NCI-H524 (cell line): Measurements from ENCODE around the gene DTX3.
"Not testable (repeated sequence)": the region's sequence is repeated elsewhere in the genome, so short reads cannot be mapped to it uniquely, and the experiment has no call there.

Experiments
- DNase-seq, 2 experiments: peaks; one replicate each; lab custom pipeline; 2025; lab: John Stamatoyannopoulos, UW

Gene DTX3

DNA sequence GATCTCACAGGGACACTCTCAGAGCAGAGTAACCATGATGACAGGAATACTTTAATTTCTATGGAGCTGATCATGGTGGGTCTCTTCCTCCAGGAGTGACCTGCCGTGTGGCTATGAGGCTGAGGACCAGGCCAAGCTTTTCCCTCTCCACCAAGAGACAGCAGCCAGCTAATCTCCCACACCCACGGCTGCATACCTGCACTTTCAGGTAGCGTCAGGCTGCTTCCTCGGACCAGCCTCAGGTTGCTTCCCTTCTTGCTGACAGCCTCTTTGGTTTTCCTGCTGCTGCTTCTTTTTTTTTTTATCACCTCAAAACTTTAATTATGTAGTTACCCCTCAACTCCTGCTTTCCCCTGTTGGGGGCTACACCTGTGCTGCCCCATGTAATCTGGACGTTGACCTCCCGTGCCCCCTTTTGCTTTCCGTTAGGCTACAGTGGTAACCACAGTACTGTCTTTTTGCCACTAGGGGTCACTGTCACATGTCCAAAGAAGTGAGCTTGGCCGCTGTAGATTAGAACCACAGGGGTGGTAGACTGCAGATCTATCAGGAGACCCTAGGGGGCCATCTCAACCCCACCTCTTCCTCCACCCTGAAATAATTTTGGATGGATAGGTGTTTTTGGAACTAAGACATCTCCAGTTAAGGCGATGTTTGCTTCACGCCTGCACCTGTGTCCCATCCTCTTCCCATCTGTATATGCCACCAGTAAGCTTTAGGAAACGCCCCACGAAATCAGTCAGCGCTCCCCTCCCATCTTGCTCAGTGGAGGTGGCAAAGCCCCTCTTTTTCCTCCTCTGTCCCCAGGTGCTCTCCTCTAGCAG is 21.4 kb upstream of the DTX3 start:
- peak; percentile 30 to 89 for DNase-seq

DNA sequence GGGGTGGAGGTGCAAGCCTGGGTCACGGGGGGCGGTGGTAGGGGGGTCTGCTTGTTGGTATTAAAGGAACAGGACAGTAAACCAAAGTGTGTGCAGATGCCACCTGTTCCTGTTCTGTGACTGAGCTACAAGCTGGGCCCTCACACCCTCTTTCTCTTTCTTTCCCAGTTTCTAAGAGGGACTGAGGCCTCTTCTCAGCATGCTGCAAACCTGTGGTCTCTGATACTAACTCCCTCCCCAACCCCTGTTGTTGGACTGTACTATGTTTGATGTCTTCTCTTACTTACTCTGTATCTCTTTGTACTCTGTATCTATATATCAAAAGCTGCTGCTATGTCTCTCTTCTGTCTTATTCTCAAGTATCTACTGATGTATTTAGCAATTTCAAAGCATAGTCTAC is 20.6 kb upstream of the DTX3 start:
- no peak for DNase-seq

DNA sequence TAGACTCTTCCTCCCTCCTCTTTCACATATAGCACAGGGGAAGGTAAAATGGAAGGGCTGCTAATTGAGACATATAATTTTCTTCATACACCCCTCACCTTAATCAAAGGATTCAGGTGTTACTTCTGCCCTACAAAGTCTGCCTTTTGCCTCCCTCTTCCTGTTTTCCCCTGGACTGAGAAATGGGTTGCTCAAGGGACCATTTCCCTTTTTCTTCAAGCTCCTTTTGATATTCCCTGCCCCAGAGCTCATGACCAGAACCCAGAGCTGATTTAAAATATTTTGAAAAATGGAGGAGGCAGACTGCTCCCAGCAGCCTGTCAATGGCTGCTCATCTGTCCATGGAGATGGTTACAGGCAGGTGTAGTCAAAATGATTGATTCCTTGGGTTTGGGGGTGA is 19.9 kb upstream of the DTX3 start:
- no peak for DNase-seq

DNA sequence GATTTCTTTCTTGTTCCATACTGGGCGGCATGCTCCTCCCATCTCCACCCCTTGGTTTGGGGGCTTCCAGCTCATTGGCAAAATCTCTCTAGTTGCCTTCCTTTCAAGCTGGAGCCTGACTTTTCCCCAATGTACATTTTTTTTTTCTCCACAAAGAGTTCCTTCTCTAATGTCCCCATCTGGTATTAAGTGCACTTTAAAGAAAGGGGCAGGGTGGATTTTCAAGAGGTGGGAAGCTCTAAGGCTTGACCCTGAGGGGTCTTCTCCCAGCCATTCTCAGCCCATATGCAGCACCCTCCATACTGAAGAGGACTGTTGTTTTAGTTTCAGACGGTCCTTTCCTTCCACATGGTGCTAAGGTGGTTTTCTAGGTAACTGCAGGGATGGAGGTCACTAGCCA is 19.5 kb upstream of the DTX3 start:
- DNase-seq: no peak

DNA sequence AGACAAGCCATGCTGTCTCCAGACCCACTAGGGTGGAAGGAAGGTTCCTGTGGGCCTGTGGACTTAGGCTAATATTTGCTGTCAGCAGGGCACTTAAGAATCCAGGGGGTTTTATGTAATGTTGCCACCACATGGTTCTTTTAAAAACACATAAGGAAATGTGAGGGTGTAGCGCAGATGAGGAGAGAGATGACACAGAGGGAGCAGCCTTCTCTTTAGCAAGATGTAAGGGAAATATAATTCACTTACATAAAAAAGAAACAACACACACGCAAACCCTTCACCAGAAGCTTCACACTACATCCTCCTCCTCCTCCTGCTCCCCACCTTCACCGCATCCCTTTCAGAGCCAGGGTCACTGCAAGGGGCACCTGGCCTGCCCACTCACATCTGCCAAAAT is 18.5 kb upstream of the DTX3 start:
- no peak for DNase-seq

DNA sequence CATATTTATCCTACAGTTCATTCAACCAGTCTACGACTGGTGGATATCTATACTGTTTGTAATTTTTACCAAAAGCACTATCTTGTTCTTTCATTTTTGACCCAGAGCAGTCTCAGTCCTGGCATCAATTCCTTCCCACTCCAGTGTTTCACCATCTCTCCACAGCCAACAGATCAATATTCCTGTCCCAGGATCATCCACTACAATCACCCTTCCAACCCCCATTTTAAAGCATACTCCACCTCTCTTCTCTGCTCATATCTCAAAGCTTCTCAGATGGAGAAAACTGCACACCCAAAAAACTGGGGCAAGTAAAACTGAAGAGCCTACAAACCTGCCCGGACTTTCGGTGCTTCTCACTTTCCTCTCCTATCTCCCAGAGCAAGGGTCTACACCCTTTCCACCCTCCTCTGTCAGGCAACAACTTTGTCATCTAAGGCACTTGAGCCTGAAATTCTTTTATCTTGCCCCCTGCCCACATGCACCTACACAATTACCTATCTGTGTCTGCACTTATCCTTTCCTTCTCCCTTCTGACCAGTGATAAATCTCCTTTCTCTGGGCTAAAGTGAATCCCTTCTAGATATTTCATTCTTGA is 17.7 kb upstream of the DTX3 start:
- no peak for DNase-seq

DNA sequence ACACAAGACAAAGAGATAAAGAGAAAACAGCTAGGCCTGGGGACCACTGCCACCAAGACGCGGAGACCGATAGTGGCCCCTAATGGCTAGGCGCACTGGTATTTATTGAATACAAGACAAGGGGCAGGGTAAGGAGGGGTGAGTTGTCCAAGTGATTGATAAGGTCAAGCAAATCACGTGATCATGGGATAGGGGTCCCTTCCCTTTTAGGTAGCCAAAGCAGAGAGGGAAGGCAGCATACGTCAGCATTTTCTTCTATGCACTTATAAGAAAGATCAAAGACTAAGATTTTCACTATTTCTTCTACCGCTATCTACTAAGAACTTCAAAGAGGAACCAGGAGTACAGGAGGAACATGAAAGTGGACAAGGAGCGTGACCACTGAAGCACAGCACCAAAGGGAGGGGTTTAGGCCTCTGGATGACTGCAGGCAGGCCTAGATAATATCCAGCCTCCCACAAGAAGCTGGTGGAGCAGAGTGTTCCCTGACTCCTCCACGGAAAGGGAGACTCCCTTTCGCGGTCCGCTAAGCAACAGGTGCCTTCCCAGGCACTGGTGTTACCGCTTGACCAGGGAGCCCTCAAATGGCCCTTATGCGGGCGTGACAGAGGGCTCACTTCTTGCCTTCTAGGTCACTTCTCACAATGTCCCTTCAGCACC is 15.5 kb upstream of the DTX3 start:
- not testable (repeated sequence) for DNase-seq

DNA sequence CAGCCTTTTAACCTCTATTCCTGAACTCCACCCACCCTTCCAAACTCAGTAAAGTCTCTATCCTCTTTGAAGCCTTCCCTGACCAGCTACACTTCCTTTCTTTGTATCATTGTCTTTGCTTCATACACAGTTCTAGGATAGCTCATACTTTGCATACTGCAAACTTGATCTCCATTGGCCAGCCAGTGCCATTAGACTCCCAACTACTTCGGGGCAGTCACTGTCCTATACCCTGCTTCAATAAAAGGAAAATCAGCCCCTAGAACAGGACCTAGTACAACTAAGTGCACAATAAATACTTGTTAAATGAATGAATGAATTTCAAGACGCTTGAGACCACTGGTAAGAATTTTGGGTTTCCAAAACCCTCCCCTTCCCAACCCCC is 14.2 kb upstream of the DTX3 start:
- no peak for DNase-seq

DNA sequence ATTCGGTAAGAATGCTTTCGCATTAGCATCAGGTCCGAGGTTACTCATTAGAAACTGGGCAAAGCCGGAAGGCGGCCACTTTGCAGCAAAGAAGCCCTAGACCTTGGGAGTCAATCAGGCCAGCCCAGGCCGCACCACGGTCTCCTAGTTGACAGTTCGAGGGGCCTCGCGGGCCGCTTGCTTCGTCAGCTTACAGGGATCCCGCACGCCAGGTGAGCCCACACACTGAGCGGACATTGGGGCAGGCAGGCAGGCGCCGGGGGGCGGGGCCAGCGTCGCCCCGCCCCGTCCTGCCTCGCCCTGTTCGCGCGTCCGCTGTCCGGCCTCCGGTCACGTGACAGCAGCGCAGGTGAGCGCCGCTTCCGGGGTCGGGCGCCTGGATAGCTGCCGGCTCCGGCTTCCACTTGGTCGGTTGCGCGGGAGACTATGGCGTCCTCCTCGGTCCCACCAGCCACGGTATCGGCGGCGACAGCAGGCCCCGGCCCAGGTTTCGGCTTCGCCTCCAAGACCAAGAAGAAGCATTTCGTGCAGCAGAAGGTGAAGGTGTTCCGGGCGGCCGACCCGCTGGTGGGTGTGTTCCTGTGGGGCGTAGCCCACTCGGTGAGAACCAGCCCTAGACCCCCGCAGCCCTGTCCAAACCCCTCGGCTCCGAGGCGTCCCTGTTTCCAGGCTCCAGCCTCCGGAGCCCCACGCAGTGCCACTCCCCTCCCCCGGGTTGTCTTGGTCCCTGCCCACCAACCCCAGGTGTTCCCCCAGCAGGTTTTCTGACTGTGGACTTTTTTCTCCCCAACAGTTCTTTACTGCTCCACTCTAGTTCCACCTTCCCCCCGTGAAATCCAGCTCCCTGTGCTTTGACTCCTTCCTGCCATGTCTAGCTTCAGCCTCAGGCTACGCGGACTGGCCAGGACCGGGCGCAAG is 13.5 kb upstream of the DTX3 start, which contains the start of gene PIP4K2C:
Gene PIP4K2C, plus strand, starts transcription at position 329 of the 918 bp plus-strand sequence. Its CDS starts 98 bp downstream, at position 427.
- DNase-seq: peak; percentile 23 to 64

DNA sequence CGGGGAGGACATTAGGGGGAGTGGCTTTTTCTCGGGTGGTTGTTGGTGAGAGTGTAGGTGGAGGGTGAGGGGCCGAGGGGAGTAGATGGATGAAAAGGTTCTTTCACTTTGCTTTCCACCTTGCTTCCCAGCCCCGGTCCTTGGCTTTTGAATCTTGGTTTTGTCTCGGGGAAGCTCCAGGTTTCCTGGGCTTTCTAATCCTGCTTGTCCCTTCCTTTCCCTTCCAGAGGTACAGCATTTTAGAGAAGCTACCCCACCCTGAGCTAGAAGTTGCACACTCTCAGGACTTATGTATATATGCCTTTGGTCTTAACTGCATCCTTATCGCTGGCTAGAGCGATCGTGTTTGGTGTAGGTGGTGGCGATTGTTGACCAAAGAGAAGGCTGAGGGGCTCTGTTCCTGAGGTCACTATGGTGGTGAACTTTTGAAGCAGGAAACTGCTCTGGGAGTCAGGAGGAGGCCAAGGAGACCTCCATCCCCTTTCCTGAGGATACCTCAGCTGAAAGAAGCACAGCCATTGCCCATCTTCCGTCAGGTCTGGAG is 12.8 kb upstream of the DTX3 start:
- DNase-seq: no peak

DNA sequence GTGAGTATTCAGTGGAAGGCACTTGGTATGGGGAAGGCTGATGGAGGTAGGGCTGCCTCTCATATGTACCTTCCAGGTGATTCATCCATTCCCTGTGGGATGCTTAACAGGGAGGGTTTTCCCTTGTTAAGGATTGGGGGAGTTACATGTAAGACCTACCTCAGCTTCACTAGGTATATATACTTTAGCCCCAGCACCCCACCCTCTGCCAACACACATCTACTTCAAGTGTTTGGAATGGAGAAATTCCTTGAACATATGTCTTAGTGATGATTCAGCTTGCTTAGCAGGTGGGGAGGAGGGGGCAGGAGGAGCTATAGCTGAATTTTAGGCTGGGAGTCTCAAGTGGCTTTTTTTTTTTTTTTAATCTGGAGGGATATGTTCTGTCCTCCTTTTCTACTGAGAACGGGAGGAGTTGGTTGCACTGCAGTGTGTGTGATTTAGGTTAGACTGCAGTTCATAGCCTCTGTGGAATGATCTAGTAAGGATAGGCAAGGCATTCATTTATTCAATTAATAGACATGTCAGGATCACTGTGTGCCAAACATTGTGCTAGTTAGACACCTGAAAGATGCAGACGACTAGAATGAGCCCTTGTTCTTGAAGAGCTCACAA is 12.0 kb upstream of the DTX3 start:
- peak; percentile 76 to 88 for DNase-seq

DNA sequence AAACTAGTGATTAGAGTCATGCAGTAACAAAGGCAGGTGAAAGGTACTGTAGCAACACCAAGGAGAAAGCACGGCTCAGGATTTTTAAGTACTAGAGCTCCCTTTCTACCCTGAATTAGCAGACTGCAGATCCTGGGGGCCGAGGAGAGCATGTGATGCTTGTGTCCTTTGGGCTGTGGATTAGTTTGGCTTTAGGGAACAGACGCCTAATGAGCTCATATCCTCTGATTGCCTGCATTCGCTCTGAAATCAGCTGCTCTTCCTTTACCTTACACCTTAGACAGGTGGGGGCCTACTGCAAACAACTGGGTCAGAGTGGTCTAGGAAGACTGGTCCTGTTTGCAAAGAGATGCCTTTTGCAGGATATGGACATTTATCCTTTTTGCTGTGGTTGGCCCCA is 11.4 kb upstream of the DTX3 start:
- peak; percentile 21 to 78 for DNase-seq

DNA sequence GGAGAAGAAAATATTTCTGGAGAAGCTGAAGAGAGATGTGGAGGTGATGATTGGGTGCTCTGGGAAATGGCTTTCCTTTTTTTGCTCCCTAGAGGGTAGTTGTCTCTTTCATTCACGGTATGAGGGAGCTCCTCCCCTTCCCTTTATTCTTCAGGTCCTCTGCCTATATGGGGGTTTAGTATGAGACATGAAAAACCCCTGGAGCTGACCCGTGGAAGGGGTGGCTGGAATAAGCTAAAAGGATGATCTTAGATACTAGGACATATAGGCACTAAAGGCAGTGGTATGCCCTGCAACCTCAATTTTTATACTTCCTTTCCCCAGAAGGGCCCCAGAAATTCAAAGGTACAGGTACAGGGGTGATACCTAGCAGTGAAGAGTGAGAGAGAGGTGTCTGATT is 4.2 kb upstream of the DTX3 start:
- DNase-seq: no peak

DNA sequence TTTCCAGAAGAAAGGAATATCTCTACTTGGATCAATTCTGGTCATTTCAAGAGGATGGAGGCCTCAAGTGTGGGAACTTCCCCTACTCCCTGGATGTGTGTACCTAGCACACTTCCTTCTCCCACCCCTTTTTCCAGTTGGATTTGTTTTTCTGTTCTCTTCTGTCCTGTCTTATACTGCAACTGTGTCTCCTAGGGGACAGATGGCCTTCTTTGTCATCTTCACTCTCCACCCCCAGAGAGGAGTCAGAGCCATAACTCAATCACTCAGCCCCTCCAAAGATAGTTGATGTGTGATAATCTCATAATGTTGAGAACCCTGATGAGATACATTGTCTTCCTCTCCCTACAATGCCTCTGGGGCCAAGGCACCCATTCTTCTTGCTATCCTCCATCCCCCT is 2.1 kb upstream of the DTX3 start:
- no peak for DNase-seq

DNA sequence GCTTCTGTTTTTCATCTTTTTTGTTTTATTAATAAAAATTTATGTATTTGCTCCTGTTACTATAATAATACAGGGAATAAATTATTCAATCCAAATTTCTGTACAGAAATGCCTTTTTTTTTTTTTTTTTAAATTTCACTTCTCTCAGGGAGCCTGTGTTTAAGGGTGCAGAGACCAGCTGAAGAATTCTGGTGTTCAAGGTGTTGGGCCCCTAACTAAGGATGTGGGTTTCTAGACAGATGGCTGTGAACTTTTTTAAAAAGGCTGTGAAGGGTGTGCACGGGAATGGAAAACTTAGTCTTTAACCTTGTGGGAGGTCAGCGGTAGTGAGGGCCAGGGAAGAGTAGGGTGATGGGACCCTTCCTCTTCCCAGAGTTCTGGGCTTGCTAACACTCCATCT is 1.3 kb upstream of the DTX3 start:
- no peak for DNase-seq

DNA sequence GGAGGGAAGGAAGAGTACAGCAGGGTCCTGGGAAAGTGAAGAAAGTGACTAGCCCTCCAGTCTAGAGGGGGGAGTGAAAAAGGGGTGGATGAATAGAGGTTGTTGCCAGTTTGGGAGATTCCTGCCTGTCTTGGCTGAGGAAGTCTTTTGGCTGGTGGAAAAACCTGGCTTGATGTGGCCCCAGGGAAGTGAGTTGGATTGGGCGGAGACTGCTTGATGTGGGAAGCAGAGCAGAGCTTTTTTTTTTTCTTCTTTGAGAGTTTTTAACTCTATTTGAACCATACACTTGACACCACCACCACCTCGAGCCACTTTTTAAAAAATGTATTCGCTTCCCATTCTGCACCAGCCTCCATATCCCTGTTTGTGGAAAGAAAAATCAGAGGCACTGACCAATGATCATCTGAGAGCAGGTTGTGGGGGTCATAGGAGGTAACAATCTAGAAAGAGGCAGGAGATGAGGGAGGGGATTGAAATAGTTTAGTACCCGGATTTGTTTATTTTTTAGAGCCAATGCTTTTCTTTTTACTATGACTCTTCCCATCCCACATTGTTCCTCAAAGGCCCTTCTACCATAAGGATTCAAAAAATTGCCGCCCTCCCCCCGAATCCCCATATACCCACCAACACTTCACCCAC is 690 bp upstream of the DTX3 start:
- no peak for DNase-seq

DNA sequence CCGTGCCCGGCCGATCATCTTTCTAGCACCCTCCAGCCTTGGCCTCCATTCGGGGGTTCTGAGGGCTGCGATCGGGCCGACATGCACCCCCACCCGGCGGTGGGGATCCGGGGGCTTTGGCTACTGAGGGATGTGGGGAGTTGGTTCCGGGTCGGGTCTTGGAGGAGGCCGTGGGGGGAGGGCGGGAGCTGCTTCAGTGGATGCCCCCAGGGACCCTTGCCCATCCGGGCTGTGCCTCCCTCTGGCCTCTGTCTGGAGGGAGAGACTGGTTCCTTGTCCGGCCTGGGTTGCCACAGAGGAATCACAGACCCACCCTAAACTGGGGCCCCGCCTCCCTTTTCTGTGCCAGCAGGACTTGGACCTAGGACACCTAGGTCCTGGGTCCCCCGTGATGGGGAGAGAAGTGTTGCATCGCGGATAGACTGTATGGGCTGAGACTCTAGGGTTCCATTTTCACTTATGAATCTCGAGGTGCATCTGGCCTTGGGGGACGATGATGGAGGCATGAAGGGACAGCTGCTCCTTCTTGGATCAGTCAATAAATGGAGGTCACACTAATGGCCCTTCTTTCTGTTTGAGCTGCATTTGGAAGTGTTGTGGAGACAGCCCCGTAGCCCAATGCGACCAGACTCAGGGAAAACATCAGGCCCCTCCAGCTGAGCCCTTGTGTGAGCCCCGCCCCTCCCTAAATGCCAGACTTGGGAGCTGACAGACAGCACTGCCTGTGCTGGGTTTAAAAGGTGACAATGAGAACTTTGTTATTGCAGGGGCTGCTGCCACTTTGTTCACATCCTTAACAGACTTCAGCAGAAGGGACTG is 577 bp downstream of the DTX3 start:
- DNase-seq: no peak

DNA sequence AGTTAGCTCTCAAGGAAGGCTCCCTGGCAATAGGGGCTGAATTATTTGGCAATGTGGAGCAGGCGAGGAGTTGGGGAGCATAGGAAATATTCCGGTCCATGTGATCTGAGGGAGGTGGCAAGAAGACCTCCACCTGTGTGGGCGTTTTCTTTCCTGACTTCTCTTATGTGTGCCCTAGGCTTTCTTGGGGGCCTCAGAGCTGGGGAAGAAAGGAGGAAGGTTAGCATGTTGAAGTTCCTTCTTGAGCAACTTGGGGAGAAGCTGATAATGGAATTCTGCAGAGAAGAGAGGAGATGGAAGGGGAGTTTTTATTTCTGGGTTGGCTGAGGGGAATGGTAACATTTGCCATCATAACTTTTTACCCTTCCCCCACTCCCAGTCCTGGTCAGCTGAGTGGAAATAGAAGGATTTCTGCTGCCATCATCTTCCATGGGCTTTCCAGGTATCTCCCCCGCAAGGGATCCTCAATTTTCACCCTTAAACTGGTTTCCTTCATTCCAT is 1.2 kb downstream of the DTX3 start:
- DNase-seq: no peak

DNA sequence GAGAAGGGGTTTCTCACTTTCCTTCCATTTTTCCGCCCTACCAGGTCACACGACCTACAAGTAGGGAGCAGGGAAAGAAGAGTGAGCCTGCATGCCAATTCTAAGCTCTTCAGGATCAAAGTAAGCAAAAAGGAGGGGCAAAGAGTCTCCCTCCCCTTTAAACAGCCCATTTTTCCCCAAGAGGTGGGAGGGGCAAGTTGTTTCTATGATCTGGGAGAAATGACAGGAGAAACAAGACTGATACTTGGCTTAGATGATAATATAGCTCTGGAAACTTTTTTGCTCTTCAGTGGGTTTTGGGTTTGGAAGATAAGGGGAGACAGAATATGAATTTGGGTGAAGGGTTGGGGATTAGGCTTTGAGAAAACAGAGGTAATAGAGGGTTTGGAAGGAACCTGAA is 1.8 kb downstream of the DTX3 start:
- DNase-seq: no peak

DNA sequence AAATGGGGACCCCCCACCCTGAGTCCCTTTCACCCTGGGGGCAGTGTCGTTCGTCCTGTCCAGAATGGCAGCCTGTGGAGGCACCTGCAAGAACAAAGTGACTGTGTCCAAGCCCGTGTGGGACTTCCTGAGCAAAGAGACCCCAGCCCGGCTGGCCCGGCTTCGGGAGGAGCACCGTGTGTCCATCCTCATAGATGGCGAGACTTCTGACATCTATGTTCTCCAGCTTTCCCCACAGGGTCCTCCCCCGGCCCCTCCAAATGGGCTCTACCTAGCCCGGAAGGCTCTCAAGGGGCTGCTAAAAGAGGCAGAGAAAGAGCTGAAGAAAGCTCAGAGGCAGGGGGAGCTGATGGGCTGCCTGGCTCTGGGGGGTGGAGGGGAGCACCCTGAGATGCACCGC is 2.2 kb downstream of the DTX3 start:
- no peak for DNase-seq
